WTC11 (cell line): ENCODE data around the gene BFSP1. TPM values are rescaled to one million over a fixed set of nuclear protein-coding genes. Genes with fewer than 3 reads are reported as not detected.

Experiments
- ATAC-seq: fragments of 200-7000 bp; cut with Tn5 transposase; 2 replicates; pipeline ENCODE4 v1.10.0; 2021; ENCODE audit warnings: mild to moderate bottlenecking, moderate library complexity
- CTCF ChIA-PET: fragments of 300-600 bp; sonication (Branson Sonifier 250); formaldehyde crosslinking; loops from one replicate; lab custom pipeline; 2021; ENCODE audit warnings: antibody characterized with exemption; lab: Charles Lee
- POLR2A ChIA-PET: fragments of 350-600 bp; sonication (Branson Sonifier 250); formaldehyde crosslinking; loops from one replicate; lab custom pipeline; 2021; ENCODE audit warnings: antibody characterized with exemption; lab: Charles Lee
- DNase-seq: peaks from one replicate; pipeline ENCODE4 v3.0.0; 2021; ENCODE audit warnings: low spot score
- H3K27ac Mint-ChIP-seq: 2 replicates; pipeline ENCODE4 v1.8.0; 2021; ENCODE audit warnings: mixed read lengths
- H3K27me3 Mint-ChIP-seq: 2 replicates; pipeline ENCODE4 v1.8.0; 2021; ENCODE audit warnings: low read depth, mild to moderate bottlenecking, moderate library complexity, mixed read lengths
- H3K36me3 Mint-ChIP-seq: 2 replicates; pipeline ENCODE4 v1.8.0; 2021; ENCODE audit warnings: mixed read lengths
- H3K4me1 Mint-ChIP-seq: 2 replicates; pipeline ENCODE4 v1.8.0; 2022; ENCODE audit warnings: mixed read lengths
- H3K4me3 Mint-ChIP-seq: 2 replicates; pipeline ENCODE4 v1.8.0; 2021; ENCODE audit warnings: mild to moderate bottlenecking, moderate library complexity, mixed read lengths
- H3K9me3 Mint-ChIP-seq: 2 replicates; pipeline ENCODE4 v1.8.0; 2021; ENCODE audit warnings: mixed read lengths
- CDX4 ChIP-seq: fragments of 250-450 bp; sonication (Bioruptor Pico); IDR thresholded peaks from 2 replicates; pipeline ENCODE4 v1.9.0; 2021; ENCODE audit warnings: moderate library complexity, mild to moderate bottlenecking, inconsistent platforms, borderline replicate concordance
- ELF4 ChIP-seq: sonication (generic); formaldehyde crosslinking; IDR thresholded peaks from 2 replicates; pipeline ENCODE4 v1.8.1; 2022; ENCODE audit warnings: low read depth, mild to moderate bottlenecking, moderate library complexity, missing genetic modification reagents
- GRHL2 ChIP-seq: fragments of 250-450 bp; sonication (Bioruptor Pico); IDR thresholded peaks from 2 replicates; pipeline ENCODE4 v1.8.0; 2022; ENCODE audit warnings: mild to moderate bottlenecking, moderate library complexity; ENCODE audit not compliant: insufficient replicate concordance, severe bottlenecking
- IRF1 ChIP-seq: sonication (generic); formaldehyde crosslinking; IDR thresholded peaks from 2 replicates; pipeline ENCODE4 v1.8.0; 2023; ENCODE audit warnings: missing genetic modification reagents
- NFE2L1 ChIP-seq: sonication (generic); formaldehyde crosslinking; IDR thresholded peaks from 2 replicates; pipeline ENCODE4 v1.8.1; 2023; ENCODE audit warnings: missing genetic modification reagents
- ZNF219 ChIP-seq: sonication (generic); formaldehyde crosslinking; IDR thresholded peaks from 2 replicates; pipeline ENCODE4 v1.8.0; 2023; ENCODE audit warnings: missing genetic modification reagents, mild to moderate bottlenecking, borderline replicate concordance
- ZNF263 ChIP-seq: sonication (generic); formaldehyde crosslinking; IDR thresholded peaks from 2 replicates; pipeline ENCODE4 v1.8.1; 2022; ENCODE audit warnings: low read depth, mild to moderate bottlenecking, moderate library complexity, missing genetic modification reagents
- ZNF425 ChIP-seq: fragments of 250-450 bp; sonication (Bioruptor Pico); conservative IDR thresholded peaks from 2 replicates; pipeline ENCODE4 v1.9.0; 2021; ENCODE audit warnings: mild to moderate bottlenecking
- total RNA-seq: library from RNA; stranded (reverse); gene quantifications from 3 replicates; pipeline ENCODE4 v1.2.3, GENCODE V29; 2021
- TF ChIP-seq, protein P1 (sequence below): fragments of 250-450 bp; sonication (Bioruptor Pico); IDR thresholded peaks from 2 replicates; pipeline ENCODE4 v1.9.0; 2021; ENCODE audit warnings: mild to moderate bottlenecking, borderline replicate concordance
- TF ChIP-seq, protein P2 (sequence below): sonication (generic); formaldehyde crosslinking; IDR thresholded peaks from 2 replicates; pipeline ENCODE4 v1.8.1; 2022; ENCODE audit warnings: mild to moderate bottlenecking, moderate library complexity, missing genetic modification reagents
- TF ChIP-seq, protein P3 (sequence below): fragments of 250-450 bp; sonication (Bioruptor Pico); IDR thresholded peaks from 2 replicates; pipeline ENCODE4 v1.9.0; 2021; ENCODE audit warnings: mild to moderate bottlenecking

BFSP1 gene
- total RNA-seq, 1 experiment from 2014 or later = 3.0 TPM

DNA sequence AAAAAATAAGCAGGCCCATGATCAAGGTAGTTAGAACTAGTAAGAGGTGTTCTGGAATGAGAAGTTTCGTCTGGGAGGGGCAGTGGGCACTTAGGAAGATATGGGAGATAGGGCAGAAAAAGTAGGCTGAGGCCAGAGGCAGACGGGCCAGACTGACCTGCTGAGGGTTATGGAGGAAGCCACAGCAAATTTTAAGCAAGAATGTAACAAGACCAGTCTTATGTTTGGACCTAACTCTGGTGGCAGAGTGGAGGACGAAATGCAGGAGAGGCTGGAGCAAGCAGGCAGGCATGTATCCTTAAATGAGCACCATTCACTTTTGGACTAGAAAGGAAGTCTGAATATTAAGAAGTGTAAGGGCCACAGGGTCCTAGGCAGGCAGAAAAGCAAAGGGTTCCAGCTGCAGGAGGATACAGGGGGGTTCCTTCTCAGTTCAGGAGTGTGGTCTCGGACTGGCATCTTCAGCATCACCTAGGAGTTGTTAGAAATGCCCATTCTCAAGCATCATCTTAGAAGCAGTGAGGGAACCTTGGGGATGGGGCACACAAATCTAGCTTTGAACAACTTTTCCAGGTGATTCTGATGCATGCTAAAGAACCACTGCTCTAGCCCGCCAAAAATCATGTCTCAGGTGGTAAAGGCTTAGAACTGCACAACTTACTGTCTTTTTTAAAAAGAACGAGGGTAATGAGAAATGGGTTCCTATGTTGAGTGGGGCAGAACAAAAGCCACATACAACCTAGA lies 37.0 kb upstream of the BFSP1 start (continued):
- TF ChIP-seq, protein P1, sequence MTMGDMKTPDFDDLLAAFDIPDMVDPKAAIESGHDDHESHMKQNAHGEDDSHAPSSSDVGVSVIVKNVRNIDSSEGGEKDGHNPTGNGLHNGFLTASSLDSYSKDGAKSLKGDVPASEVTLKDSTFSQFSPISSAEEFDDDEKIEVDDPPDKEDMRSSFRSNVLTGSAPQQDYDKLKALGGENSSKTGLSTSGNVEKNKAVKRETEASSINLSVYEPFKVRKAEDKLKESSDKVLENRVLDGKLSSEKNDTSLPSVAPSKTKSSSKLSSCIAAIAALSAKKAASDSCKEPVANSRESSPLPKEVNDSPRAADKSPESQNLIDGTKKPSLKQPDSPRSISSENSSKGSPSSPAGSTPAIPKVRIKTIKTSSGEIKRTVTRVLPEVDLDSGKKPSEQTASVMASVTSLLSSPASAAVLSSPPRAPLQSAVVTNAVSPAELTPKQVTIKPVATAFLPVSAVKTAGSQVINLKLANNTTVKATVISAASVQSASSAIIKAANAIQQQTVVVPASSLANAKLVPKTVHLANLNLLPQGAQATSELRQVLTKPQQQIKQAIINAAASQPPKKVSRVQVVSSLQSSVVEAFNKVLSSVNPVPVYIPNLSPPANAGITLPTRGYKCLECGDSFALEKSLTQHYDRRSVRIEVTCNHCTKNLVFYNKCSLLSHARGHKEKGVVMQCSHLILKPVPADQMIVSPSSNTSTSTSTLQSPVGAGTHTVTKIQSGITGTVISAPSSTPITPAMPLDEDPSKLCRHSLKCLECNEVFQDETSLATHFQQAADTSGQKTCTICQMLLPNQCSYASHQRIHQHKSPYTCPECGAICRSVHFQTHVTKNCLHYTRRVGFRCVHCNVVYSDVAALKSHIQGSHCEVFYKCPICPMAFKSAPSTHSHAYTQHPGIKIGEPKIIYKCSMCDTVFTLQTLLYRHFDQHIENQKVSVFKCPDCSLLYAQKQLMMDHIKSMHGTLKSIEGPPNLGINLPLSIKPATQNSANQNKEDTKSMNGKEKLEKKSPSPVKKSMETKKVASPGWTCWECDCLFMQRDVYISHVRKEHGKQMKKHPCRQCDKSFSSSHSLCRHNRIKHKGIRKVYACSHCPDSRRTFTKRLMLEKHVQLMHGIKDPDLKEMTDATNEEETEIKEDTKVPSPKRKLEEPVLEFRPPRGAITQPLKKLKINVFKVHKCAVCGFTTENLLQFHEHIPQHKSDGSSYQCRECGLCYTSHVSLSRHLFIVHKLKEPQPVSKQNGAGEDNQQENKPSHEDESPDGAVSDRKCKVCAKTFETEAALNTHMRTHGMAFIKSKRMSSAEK (CRISPR knock-in tag) = no peak
- no peak for TF ChIP-seq ZNF219
- TF ChIP-seq, protein P2, sequence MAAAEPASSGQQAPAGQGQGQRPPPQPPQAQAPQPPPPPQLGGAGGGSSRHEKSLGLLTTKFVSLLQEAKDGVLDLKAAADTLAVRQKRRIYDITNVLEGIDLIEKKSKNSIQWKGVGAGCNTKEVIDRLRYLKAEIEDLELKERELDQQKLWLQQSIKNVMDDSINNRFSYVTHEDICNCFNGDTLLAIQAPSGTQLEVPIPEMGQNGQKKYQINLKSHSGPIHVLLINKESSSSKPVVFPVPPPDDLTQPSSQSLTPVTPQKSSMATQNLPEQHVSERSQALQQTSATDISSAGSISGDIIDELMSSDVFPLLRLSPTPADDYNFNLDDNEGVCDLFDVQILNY (CRISPR knock-in tag) = no peak
- TF ChIP-seq GRHL2 (CRISPR knock-in tag) = no peak
- no peak for TF ChIP-seq NFE2L1
- no peak for TF ChIP-seq ELF4
- TF ChIP-seq ZNF425 (CRISPR knock-in tag) = no peak
- TF ChIP-seq, all 79 proteins: peak for 0

DNA sequence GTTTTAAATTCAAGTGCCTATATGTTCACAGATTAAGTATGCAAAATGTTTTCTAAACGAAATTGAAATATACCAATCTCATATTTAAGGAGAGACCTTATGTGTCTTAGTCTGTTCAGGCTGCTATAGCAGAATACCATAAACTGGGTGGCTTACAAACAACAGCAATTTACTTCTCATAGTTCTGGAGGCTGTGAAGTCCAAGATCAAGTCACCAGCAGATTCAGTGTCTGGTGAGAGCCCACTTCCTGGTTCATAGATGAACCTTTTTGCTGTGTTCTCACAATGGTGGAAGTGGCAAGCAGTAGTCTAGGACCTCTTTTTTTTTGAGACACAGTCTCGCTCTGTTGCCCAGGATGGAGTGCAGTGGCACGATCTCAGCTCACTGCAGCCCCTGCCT lies 35.2 kb upstream of the BFSP1 start:
- Mint-ChIP-seq H3K36me3 (0 out of 2 replicates have a peak, but pooled peaks cover 2% of the 10 kb centered on the region), H3K4me1 (peaks cover 18% of the 10 kb centered on the region), H3K27ac (no peak overlapping the region), H3K4me3 (no peak overlapping the region), H3K27me3 (no peaks in the 10 kb centered on the region), H3K9me3 (peaks cover 4% of the 10 kb centered on the region; the same call in 1 of the 2 replicates)
- POLR2A ChIA-PET = no interaction called here
- TF ChIP-seq, protein P3, sequence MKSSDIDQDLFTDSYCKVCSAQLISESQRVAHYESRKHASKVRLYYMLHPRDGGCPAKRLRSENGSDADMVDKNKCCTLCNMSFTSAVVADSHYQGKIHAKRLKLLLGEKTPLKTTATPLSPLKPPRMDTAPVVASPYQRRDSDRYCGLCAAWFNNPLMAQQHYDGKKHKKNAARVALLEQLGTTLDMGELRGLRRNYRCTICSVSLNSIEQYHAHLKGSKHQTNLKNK (CRISPR knock-in tag) = no peak
- TF ChIP-seq ELF4 (no peak), CDX4 (CRISPR knock-in tag) (no peak), IRF1 (CRISPR knock-in tag) (no peak), ZNF263 (CRISPR knock-in tag) (no peak)
- ATAC-seq = no peak
- DNase-seq = no peak
- CTCF ChIA-PET = no interaction called here
